Right lobe of liver (tissue), 4 donors: ENCODE results near the gene HPN.
"Not testable (repeated sequence)": the region's sequence is repeated elsewhere in the genome, so short reads cannot be mapped to it uniquely, and the experiment has no call there.

Experiments used
- CTCF ChIP-seq, 4 donors: fragments of 200-600 bp in 3 of 4; fragments of 450-650 bp in 1 of 4; IDR thresholded peaks; one replicate each; pipeline versions ENCODE4 v1.5.1 to v1.8.0; 2016 to 2022; ENCODE audit warnings: antibody characterized with exemption in 4 of 4, mild to moderate bottlenecking in 2 of 4
- POLR2A ChIP-seq: fragments of 450-650 bp; IDR thresholded peaks from one replicate; pipeline ENCODE4 v1.6.1; 2017; ENCODE audit warnings: antibody characterized with exemption, mild to moderate bottlenecking
- donor health status: DM: no; HTN: no; CAD: no.
- donor health status: DM: no; HTN: no; CAD: no.
- donor health status: DM: no; HTN: yes; CAD: no.

- not testable (repeated sequence) for TF ChIP-seq POLR2A; CTCF (IDR thresholded peaks at IDR 0.05)
Measured at GRCh38 chr19:35103614-35104013, 62.1 kb downstream of the HPN start.
